K562 (cell line): Measurements from ENCODE around the gene PTPRR. TPM values are rescaled to one million over a fixed set of nuclear protein-coding genes. Genes with fewer than 3 reads are reported as not detected.

ENCODE experiments used
- CBFA2T3 ChIP-seq: fragments of 450-650 bp; IDR thresholded peaks from 2 replicates; pipeline ENCODE4 v1.6.1; 2017
- DACH1 ChIP-seq: fragments of 450-650 bp; IDR thresholded peaks from 2 replicates; pipeline ENCODE4 v1.6.1; 2018; ENCODE audit not compliant: partially characterized antibody
- MCM3 ChIP-seq: fragments of 450-650 bp; IDR thresholded peaks from 2 replicates; pipeline ENCODE4 v1.6.1; 2016
- PHB2 ChIP-seq: fragments of 450-650 bp; IDR thresholded peaks from 2 replicates; pipeline ENCODE4 v1.6.1; 2017; ENCODE audit warnings: low read depth
- SMARCA5 ChIP-seq: fragments of 450-650 bp; IDR thresholded peaks from 2 replicates; pipeline ENCODE4 v1.6.1; 2016
- SNIP1 ChIP-seq: fragments of 450-650 bp; IDR thresholded peaks from 2 replicates; pipeline ENCODE4 v1.7.1; 2017; ENCODE audit warnings: low read depth, mild to moderate bottlenecking
- STAT5A ChIP-seq: IDR thresholded peaks from 2 replicates; pipeline ENCODE4 v1.6.1; 2012; ENCODE audit warnings: low read length, inconsistent platforms, borderline replicate concordance
- ZBTB8A ChIP-seq: fragments of 450-650 bp; IDR thresholded peaks from 2 replicates; pipeline ENCODE4 v1.6.1; 2018; ENCODE audit warnings: mild to moderate bottlenecking, moderate library complexity; ENCODE audit not compliant: partially characterized antibody
- ZNF146 ChIP-seq: IDR thresholded peaks from one replicate; pipeline ENCODE4 v1.6.1; 2018; ENCODE audit warnings: missing compliant biosample characterization; ENCODE audit not compliant: unreplicated experiment
- ZNF311 ChIP-seq: fragments of 250-450 bp; sonication (Bioruptor Pico); IDR thresholded peaks from 2 replicates; pipeline ENCODE4 v1.4.0; 2020; ENCODE audit warnings: mild to moderate bottlenecking, moderate library complexity
- polyA plus RNA-seq, 8 experiments: library from polyadenylated mRNA; depleted of rRNA in 4 of 8; stranded (reverse) in 5 of 8; unstranded in 3 of 8; fragments of >200 nt; fragmentation: Nextera tagmentation in 2 of 8; fragmentation: Illumina TruSeq in 1 of 8; extraction: Ambion mirVana in 2 of 8; extraction: Trizol in 1 of 8; gene quantifications; 2 replicates each; pipeline versions ENCODE4 v1.2.1 to v1.2.3, GENCODE V29; 2011 to 2014; ENCODE audit warnings: inconsistent platforms in 1 of 8, missing spikeins in 1 of 8
- total RNA-seq, 7 experiments: library from RNA; depleted of rRNA in 6 of 7; stranded (reverse); fragments of >200 nt in 6 of 7; fragmentation: Illumina TruSeq in 2 of 7; extraction: Trizol in 2 of 7; gene quantifications; 2 replicates each; pipeline versions ENCODE4 v1.2.1 to v1.2.3, GENCODE V29; 2011 to 2021; ENCODE audit warnings: low replicate concordance in 1 of 7
- TF ChIP-seq, protein P1 (sequence below): fragments of 250-450 bp; sonication (Bioruptor Pico); IDR thresholded peaks from 2 replicates; pipeline ENCODE4 v1.5.0; 2021
- TF ChIP-seq, protein P2 (sequence below): fragments of 250-450 bp; sonication (Bioruptor Pico); IDR thresholded peaks from 2 replicates; pipeline ENCODE4 v1.8.0; 2021; ENCODE audit warnings: borderline replicate concordance, mild to moderate bottlenecking, moderate library complexity; ENCODE audit not compliant: poor library complexity, severe bottlenecking
- TF ChIP-seq, protein P3 (sequence below): fragments of 450-650 bp; IDR thresholded peaks from 2 replicates; pipeline ENCODE4 v1.6.1; 2017; ENCODE audit warnings: antibody characterized with exemption
- TF ChIP-seq, protein P4 (sequence below): sonication (generic); formaldehyde crosslinking; IDR thresholded peaks from 2 replicates; pipeline ENCODE4 v1.8.0; 2022; ENCODE audit warnings: mild to moderate bottlenecking, missing genetic modification reagents
- TF ChIP-seq, protein P5 (sequence below), 2 experiments: fragments of 150-350 bp in 1 of 2; IDR thresholded peaks; 2 replicates each; pipeline ENCODE4 v1.6.1; 2012 to 2016; ENCODE audit warnings: low read depth in 2 of 2, low read length in 2 of 2, mild to moderate bottlenecking in 1 of 2, moderate library complexity in 1 of 2
- TF ChIP-seq, protein P6 (sequence below): sonication (generic); formaldehyde crosslinking; IDR thresholded peaks from 2 replicates; pipeline ENCODE4 v1.8.1; 2023; ENCODE audit warnings: mild to moderate bottlenecking, missing genetic modification reagents

PTPRR gene
- total and polyA plus RNA-seq, 9 of the 15 experiments (the other 6 are each of a cell fraction or from before 2014, with no cell fraction given), result 6.6 to 41.7 (median 12.3) TPM

DNA sequence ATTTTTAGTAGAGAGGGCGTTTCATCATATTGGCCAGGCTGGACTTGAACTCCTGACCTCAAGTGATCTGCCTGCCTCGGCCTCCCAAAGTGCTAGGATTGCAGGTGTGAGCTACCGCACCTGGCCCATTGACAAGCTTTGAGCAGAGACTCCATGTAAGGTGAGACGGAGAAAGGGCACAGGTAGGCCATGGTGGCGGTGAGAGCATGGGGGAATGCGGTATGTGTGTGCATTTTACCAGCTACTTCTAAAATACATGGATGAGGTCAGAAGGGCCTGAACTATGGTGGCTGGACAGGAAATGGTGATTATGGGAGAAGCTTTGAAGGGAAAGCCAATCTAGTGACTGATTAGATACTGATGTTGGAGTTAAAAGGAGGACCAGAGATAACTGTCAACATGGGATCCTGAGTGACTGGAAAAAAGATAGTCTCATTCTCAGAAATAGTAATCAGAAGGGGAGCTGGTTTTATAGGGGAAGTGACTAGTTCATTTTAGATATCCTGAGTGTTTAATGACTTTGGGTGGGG, 261.4 kb downstream of the PTPRR start (continued):
- TF ChIP-seq STAT5A (peak; percentile 39; the same call in 1 of the 2 replicates), ZNF311 (CRISPR knock-in tag) (0 out of 2 replicates have a peak, but pooled peaks have one; percentile 32), ZBTB8A (no peak), SNIP1 (no peak), CBFA2T3 (peak; percentile 71), DACH1 (peak; percentile 16), ZNF146 (CRISPR knock-in tag) (no peak), SMARCA5 (peak; percentile 48; the same call in 1 of the 2 replicates), MCM3 (no peak), PHB2 (no peak)
- TF ChIP-seq, protein P1, sequence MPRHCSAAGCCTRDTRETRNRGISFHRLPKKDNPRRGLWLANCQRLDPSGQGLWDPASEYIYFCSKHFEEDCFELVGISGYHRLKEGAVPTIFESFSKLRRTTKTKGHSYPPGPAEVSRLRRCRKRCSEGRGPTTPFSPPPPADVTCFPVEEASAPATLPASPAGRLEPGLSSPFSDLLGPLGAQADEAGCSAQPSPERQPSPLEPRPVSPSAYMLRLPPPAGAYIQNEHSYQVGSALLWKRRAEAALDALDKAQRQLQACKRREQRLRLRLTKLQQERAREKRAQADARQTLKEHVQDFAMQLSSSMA (CRISPR knock-in tag), result no peak
- TF ChIP-seq, protein P2, sequence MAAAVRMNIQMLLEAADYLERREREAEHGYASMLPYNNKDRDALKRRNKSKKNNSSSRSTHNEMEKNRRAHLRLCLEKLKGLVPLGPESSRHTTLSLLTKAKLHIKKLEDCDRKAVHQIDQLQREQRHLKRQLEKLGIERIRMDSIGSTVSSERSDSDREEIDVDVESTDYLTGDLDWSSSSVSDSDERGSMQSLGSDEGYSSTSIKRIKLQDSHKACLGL (CRISPR knock-in tag), result no peak
- TF ChIP-seq, protein P3, sequence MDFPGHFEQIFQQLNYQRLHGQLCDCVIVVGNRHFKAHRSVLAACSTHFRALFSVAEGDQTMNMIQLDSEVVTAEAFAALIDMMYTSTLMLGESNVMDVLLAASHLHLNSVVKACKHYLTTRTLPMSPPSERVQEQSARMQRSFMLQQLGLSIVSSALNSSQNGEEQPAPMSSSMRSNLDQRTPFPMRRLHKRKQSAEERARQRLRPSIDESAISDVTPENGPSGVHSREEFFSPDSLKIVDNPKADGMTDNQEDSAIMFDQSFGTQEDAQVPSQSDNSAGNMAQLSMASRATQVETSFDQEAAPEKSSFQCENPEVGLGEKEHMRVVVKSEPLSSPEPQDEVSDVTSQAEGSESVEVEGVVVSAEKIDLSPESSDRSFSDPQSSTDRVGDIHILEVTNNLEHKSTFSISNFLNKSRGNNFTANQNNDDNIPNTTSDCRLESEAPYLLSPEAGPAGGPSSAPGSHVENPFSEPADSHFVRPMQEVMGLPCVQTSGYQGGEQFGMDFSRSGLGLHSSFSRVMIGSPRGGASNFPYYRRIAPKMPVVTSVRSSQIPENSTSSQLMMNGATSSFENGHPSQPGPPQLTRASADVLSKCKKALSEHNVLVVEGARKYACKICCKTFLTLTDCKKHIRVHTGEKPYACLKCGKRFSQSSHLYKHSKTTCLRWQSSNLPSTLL, result peak; percentile 74; the same call in 1 of the 2 replicates
- TF ChIP-seq, protein P4, sequence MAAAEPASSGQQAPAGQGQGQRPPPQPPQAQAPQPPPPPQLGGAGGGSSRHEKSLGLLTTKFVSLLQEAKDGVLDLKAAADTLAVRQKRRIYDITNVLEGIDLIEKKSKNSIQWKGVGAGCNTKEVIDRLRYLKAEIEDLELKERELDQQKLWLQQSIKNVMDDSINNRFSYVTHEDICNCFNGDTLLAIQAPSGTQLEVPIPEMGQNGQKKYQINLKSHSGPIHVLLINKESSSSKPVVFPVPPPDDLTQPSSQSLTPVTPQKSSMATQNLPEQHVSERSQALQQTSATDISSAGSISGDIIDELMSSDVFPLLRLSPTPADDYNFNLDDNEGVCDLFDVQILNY, result no peak
- TF ChIP-seq, protein P5, sequence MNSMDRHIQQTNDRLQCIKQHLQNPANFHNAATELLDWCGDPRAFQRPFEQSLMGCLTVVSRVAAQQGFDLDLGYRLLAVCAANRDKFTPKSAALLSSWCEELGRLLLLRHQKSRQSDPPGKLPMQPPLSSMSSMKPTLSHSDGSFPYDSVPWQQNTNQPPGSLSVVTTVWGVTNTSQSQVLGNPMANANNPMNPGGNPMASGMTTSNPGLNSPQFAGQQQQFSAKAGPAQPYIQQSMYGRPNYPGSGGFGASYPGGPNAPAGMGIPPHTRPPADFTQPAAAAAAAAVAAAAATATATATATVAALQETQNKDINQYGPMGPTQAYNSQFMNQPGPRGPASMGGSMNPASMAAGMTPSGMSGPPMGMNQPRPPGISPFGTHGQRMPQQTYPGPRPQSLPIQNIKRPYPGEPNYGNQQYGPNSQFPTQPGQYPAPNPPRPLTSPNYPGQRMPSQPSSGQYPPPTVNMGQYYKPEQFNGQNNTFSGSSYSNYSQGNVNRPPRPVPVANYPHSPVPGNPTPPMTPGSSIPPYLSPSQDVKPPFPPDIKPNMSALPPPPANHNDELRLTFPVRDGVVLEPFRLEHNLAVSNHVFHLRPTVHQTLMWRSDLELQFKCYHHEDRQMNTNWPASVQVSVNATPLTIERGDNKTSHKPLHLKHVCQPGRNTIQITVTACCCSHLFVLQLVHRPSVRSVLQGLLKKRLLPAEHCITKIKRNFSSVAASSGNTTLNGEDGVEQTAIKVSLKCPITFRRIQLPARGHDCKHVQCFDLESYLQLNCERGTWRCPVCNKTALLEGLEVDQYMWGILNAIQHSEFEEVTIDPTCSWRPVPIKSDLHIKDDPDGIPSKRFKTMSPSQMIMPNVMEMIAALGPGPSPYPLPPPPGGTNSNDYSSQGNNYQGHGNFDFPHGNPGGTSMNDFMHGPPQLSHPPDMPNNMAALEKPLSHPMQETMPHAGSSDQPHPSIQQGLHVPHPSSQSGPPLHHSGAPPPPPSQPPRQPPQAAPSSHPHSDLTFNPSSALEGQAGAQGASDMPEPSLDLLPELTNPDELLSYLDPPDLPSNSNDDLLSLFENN (IDR thresholded peaks at IDR 0.05; ENCODE audit: low read depth in 2 of 2, low read length in 2 of 2), result no peak
- TF ChIP-seq, protein P6, sequence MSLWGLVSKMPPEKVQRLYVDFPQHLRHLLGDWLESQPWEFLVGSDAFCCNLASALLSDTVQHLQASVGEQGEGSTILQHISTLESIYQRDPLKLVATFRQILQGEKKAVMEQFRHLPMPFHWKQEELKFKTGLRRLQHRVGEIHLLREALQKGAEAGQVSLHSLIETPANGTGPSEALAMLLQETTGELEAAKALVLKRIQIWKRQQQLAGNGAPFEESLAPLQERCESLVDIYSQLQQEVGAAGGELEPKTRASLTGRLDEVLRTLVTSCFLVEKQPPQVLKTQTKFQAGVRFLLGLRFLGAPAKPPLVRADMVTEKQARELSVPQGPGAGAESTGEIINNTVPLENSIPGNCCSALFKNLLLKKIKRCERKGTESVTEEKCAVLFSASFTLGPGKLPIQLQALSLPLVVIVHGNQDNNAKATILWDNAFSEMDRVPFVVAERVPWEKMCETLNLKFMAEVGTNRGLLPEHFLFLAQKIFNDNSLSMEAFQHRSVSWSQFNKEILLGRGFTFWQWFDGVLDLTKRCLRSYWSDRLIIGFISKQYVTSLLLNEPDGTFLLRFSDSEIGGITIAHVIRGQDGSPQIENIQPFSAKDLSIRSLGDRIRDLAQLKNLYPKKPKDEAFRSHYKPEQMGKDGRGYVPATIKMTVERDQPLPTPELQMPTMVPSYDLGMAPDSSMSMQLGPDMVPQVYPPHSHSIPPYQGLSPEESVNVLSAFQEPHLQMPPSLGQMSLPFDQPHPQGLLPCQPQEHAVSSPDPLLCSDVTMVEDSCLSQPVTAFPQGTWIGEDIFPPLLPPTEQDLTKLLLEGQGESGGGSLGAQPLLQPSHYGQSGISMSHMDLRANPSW, result no peak
